OCI-LY7 (cell line): ENCODE data around the gene SLC16A3.
"Not testable (repeated sequence)": the region's sequence is repeated elsewhere in the genome, so short reads cannot be mapped to it uniquely, and the experiment has no call there.

Source experiments
- CTCF ChIP-seq: fragments of 200-600 bp; sonication (generic); conservative IDR thresholded peaks from 2 replicates; pipeline ENCODE4 v1.5.1; 2014; ENCODE audit warnings: mild to moderate bottlenecking, antibody characterized with exemption, low read length, moderate library complexity, mixed read lengths
- EZH2phosphoT487 ChIP-seq: fragments of 200-600 bp; sonication (generic); IDR thresholded peaks from 2 replicates; pipeline ENCODE4 v1.6.1; 2018; ENCODE audit warnings: low read depth, borderline replicate concordance, mild to moderate bottlenecking, mixed run types, antibody characterized with exemption, low read length, moderate library complexity, mixed read lengths

- TF ChIP-seq EZH2phosphoT487, CTCF: not testable (repeated sequence)
These were observed 31.4 kb downstream of the SLC16A3 start for GRCh38 chr17:82259972-82260961.
